ENCODE measurements around the gene HOXA4. TPM values are rescaled to one million over a fixed set of nuclear protein-coding genes. Genes with fewer than 3 reads are reported as not detected.

Gene HOXA4
- total and polyA plus RNA-seq, 4 experiments from 2014 or later, result 0.19 to 0.30 TPM; not detected in 2

GRCh38 chr7:27110186-27111031 lies 20.1 kb downstream of the HOXA4 start:
- Histone ChIP-seq H3K27ac (ENCODE audit: low read depth, low read length) (no peak overlapping the region), H3K27me3 (ENCODE audit: insufficient read depth, low read length) (no peaks in the 10 kb centered on the region), H3K9me3 (ENCODE audit: control insufficient read depth in 1 of 2, low read length in 2 of 2) (no peaks in the 10 kb centered on the region), H3K4me3 (ENCODE audit: low read length in 2 of 2) (no peak overlapping the region), H3K4me1 (ENCODE audit: insufficient read depth, low read length) (no peaks in the 10 kb centered on the region), H3K36me3 (ENCODE audit: insufficient read depth, low read length) (no peaks in the 10 kb centered on the region)
- CTCF ChIA-PET (ENCODE audit: partially characterized antibody), result interaction anchor here (1.0 to 1.5 kb wide), 2 partner anchors 27 to 428 kb away, joined by 3 read pairs; no protein-coding TSS in a partner anchor
- intact Hi-C loops (cut with micrococcal nuclease), result no loop called here
- peaks cover 0 to 2% (median 0%) of the 10 kb centered on the region in 8 donors for H3K9me3 Mint-ChIP-seq
- no peak overlapping the region for H3K27ac Mint-ChIP-seq
- H3K36me3 Mint-ChIP-seq, result peaks cover 0 to 3% of the 10 kb centered on the region in 2 donors
- POLR2A ChIA-PET (ENCODE audit: partially characterized antibody), result no interaction called here
- H3K4me3 Mint-ChIP-seq, result no peak overlapping the region
- no peaks in the 10 kb centered on the region for H3K4me1 Mint-ChIP-seq
- no peak for DNase-seq
- H3K27me3 Mint-ChIP-seq, result peaks cover 6 to 9% of the 10 kb centered on the region in 2 donors

GRCh38 chr7:27109466-27110185 lies 20.9 kb downstream of the HOXA4 start:
- ChIA-PET POLR2A (ENCODE audit: partially characterized antibody) (no interaction called here), CTCF (ENCODE audit: partially characterized antibody) (interaction anchor here (1.5 kb wide), 1 partner anchor 427 kb away, joined by 3 read pairs; no protein-coding TSS in a partner anchor)
- intact Hi-C loops (cut with micrococcal nuclease), result no loop called here
- Mint-ChIP-seq H3K9me3 (peaks cover 0 to 2% (median 0%) of the 10 kb centered on the region in 8 donors), H3K36me3 (peaks cover 0 to 7% of the 10 kb centered on the region in 2 donors), H3K4me3 (no peak overlapping the region), H3K27me3 (peaks cover 6 to 12% of the 10 kb centered on the region in 2 donors), H3K4me1 (no peaks in the 10 kb centered on the region), H3K27ac (no peak overlapping the region)
- no peaks in the 10 kb centered on the region for H3K4me1 ChIP-seq (ENCODE audit: insufficient read depth, low read length)
- H3K36me3 ChIP-seq (ENCODE audit: insufficient read depth, low read length), result no peaks in the 10 kb centered on the region
- peaks cover 2% of the 10 kb centered on the region for H3K27me3 ChIP-seq (ENCODE audit: insufficient read depth, low read length)
- no peaks in the 10 kb centered on the region for H3K9me3 ChIP-seq (ENCODE audit: control insufficient read depth in 1 of 2, low read length in 2 of 2)
- H3K27ac ChIP-seq (ENCODE audit: low read depth, low read length), result no peak overlapping the region
- no peak overlapping the region for H3K4me3 ChIP-seq (ENCODE audit: low read length in 2 of 2)
- DNase-seq, result no peak

- Mint-ChIP-seq H3K4me3 (no peak overlapping the region), H3K27ac (no peak overlapping the region)
Observed at GRCh38 chr7:27108390-27109127, 22.0 kb downstream of the HOXA4 start.

GRCh38 chr7:27107391-27108381 lies 22.9 kb downstream of the HOXA4 start:
- Mint-ChIP-seq H3K4me1 (peaks cover 6 to 11% (median 8%) of the 10 kb centered on the region in 4 donors), H3K27ac (no peak overlapping the region), H3K36me3 (peaks cover 0 to 10% of the 10 kb centered on the region in 2 donors), H3K4me3 (no peak overlapping the region), H3K9me3 (peaks cover 0 to 3% (median 0%) of the 10 kb centered on the region in 8 donors), H3K27me3 (peaks cover 15 to 27% of the 10 kb centered on the region in 2 donors)
- Histone ChIP-seq H3K27me3 (ENCODE audit: insufficient read depth, low read length) (peaks cover 15% of the 10 kb centered on the region), H3K27ac (ENCODE audit: low read depth, low read length) (no peak overlapping the region), H3K4me1 (ENCODE audit: insufficient read depth, low read length) (peaks cover 1% of the 10 kb centered on the region), H3K9me3 (ENCODE audit: control insufficient read depth in 1 of 2, low read length in 2 of 2) (no peaks in the 10 kb centered on the region), H3K36me3 (ENCODE audit: insufficient read depth, low read length) (no peaks in the 10 kb centered on the region), H3K4me3 (ENCODE audit: low read length in 2 of 2) (no peak overlapping the region)
- ChIA-PET CTCF (ENCODE audit: partially characterized antibody) (no interaction called here), POLR2A (ENCODE audit: partially characterized antibody) (no interaction called here)
- intact Hi-C loops (cut with micrococcal nuclease), result no loop called here
- no peak for DNase-seq

More at GRCh38 chr7:27108390-27109127, 22.0 kb downstream of the HOXA4 start:
- H3K4me1 Mint-ChIP-seq, result peaks cover 2 to 5% (median 4%) of the 10 kb centered on the region in 4 donors
- Histone ChIP-seq H3K27me3 (ENCODE audit: insufficient read depth, low read length) (peaks cover 8% of the 10 kb centered on the region), H3K36me3 (ENCODE audit: insufficient read depth, low read length) (no peaks in the 10 kb centered on the region), H3K9me3 (ENCODE audit: control insufficient read depth in 1 of 2, low read length in 2 of 2) (no peaks in the 10 kb centered on the region), H3K4me1 (ENCODE audit: insufficient read depth, low read length) (no peaks in the 10 kb centered on the region), H3K4me3 (ENCODE audit: low read length in 2 of 2) (no peak overlapping the region), H3K27ac (ENCODE audit: low read depth, low read length) (no peak overlapping the region)
- CTCF ChIA-PET (ENCODE audit: partially characterized antibody), result no interaction called here
- POLR2A ChIA-PET (ENCODE audit: partially characterized antibody), result no interaction called here
- intact Hi-C loops (cut with micrococcal nuclease), result no loop called here
- peaks cover 0 to 3% (median 0%) of the 10 kb centered on the region in 8 donors for H3K9me3 Mint-ChIP-seq
- H3K27me3 Mint-ChIP-seq, result peaks cover 11 to 21% of the 10 kb centered on the region in 2 donors
- no peak for DNase-seq
- H3K36me3 Mint-ChIP-seq, result peaks cover 0 to 10% of the 10 kb centered on the region in 2 donors

GRCh38 chr7:27106901-27107240 lies 23.7 kb downstream of the HOXA4 start:
- no peaks in the 10 kb centered on the region for H3K36me3 ChIP-seq (ENCODE audit: insufficient read depth, low read length)
- DNase-seq, result no peak
- H3K27me3 ChIP-seq (ENCODE audit: insufficient read depth, low read length), result peaks cover 21% of the 10 kb centered on the region
- H3K9me3 ChIP-seq (ENCODE audit: control insufficient read depth in 1 of 2, low read length in 2 of 2), result no peaks in the 10 kb centered on the region
- Mint-ChIP-seq H3K9me3 (peaks cover 0 to 3% (median 0%) of the 10 kb centered on the region in 8 donors), H3K27me3 (peaks cover 21 to 33% of the 10 kb centered on the region in 2 donors), H3K36me3 (peaks cover 0 to 10% of the 10 kb centered on the region in 2 donors), H3K27ac (no peak overlapping the region), H3K4me1 (peaks cover 8 to 18% (median 12%) of the 10 kb centered on the region in 4 donors), H3K4me3 (no peak overlapping the region)
- no peak overlapping the region for H3K27ac ChIP-seq (ENCODE audit: low read depth, low read length)
- intact Hi-C loops (cut with micrococcal nuclease), result no loop called here
- no peak overlapping the region for H3K4me3 ChIP-seq (ENCODE audit: low read length in 2 of 2)
- H3K4me1 ChIP-seq (ENCODE audit: insufficient read depth, low read length), result peaks cover 8% of the 10 kb centered on the region
- CTCF ChIA-PET (ENCODE audit: partially characterized antibody), result no interaction called here
- POLR2A ChIA-PET (ENCODE audit: partially characterized antibody), result no interaction called here

GRCh38 chr7:27106181-27106900 lies 24.2 kb downstream of the HOXA4 start:
- Mint-ChIP-seq H3K36me3 (peaks cover 2 to 14% of the 10 kb centered on the region in 2 donors), H3K9me3 (peaks cover 0 to 3% (median 0%) of the 10 kb centered on the region in 8 donors), H3K4me3 (no peak overlapping the region), H3K4me1 (peaks cover 11 to 23% (median 14%) of the 10 kb centered on the region in 4 donors), H3K27me3 (peaks cover 27 to 38% of the 10 kb centered on the region in 2 donors), H3K27ac (no peak overlapping the region)
- no peaks in the 10 kb centered on the region for H3K36me3 ChIP-seq (ENCODE audit: insufficient read depth, low read length)
- no peak overlapping the region for H3K27ac ChIP-seq (ENCODE audit: low read depth, low read length)
- no peak for DNase-seq
- intact Hi-C loops (cut with micrococcal nuclease), result no loop called here
- peaks cover 26% of the 10 kb centered on the region for H3K27me3 ChIP-seq (ENCODE audit: insufficient read depth, low read length)
- ChIA-PET POLR2A (ENCODE audit: partially characterized antibody) (no interaction called here), CTCF (ENCODE audit: partially characterized antibody) (no interaction called here)
- no peaks in the 10 kb centered on the region for H3K9me3 ChIP-seq (ENCODE audit: control insufficient read depth in 1 of 2, low read length in 2 of 2)
- peaks cover 8% of the 10 kb centered on the region for H3K4me1 ChIP-seq (ENCODE audit: insufficient read depth, low read length)
- H3K4me3 ChIP-seq (ENCODE audit: low read length in 2 of 2), result no peak overlapping the region
